Keratinocyte (primary cell): ENCODE results near the gene S100A5. TPM values are rescaled to one million over a fixed set of nuclear protein-coding genes. Genes with fewer than 3 reads are reported as not detected.

ENCODE experiments used
- DNase-seq: peaks from one replicate; pipeline ENCODE4 v3.0.0-alpha.2; 2011; ENCODE audit warnings: low read depth, missing footprints, low spot score
- FAIRE-seq: peaks from 2 replicates; lab custom pipeline; 2011; peaks lifted over from hg19 to GRCh38; lab: Jason Lieb, UNC
- H2AFZ ChIP-seq: 2 replicates; pipeline ENCODE4 v1.6.0; 2012; ENCODE audit warnings: low read length, control low read depth, inconsistent platforms; ENCODE audit not compliant: control insufficient read depth
- H3K27ac ChIP-seq: 2 replicates; pipeline ENCODE4 v1.5.1; 2011; ENCODE audit warnings: low read length; ENCODE audit not compliant: control insufficient read depth, insufficient read depth
- H3K27me3 ChIP-seq: 3 replicates; pipeline ENCODE4 v1.6.0; 2011; ENCODE audit warnings: low read length; ENCODE audit not compliant: control insufficient read depth, insufficient read depth; ENCODE audit errors: extremely low read depth
- H3K36me3 ChIP-seq, 2 experiments: 2 replicates in 1 of 2; 3 replicates in 1 of 2; pipeline ENCODE4 v1.5.1; 2011; ENCODE audit warnings: low read length in 2 of 2, mild to moderate bottlenecking in 1 of 2; ENCODE audit not compliant: control insufficient read depth in 2 of 2, insufficient read depth in 2 of 2; ENCODE audit errors: extremely low read depth in 1 of 2
- H3K4me1 ChIP-seq: 3 replicates; pipeline ENCODE4 v1.5.1; 2011; ENCODE audit warnings: low read length; ENCODE audit not compliant: control insufficient read depth, insufficient read depth; ENCODE audit errors: extremely low read depth
- H3K4me2 ChIP-seq: 3 replicates; pipeline ENCODE4 v1.6.0; 2011; ENCODE audit warnings: low read depth, low read length; ENCODE audit not compliant: control insufficient read depth, insufficient read depth; ENCODE audit errors: extremely low read depth
- H3K4me3 ChIP-seq, 3 experiments: fragments of 200-600 bp in 1 of 3; sonication (generic) in 1 of 3; 2 replicates in 2 of 3; 3 replicates in 1 of 3; pipeline ENCODE4 v1.5.1; 2011 to 2016; ENCODE audit warnings: low read length in 3 of 3, mild to moderate bottlenecking in 3 of 3, control low read depth in 2 of 3, inconsistent platforms in 1 of 3, low read depth in 1 of 3, mixed read lengths in 1 of 3, mixed run types in 1 of 3, moderate library complexity in 1 of 3; ENCODE audit not compliant: control insufficient read depth in 2 of 3, insufficient read depth in 2 of 3; ENCODE audit errors: extremely low read depth in 1 of 3
- H3K79me2 ChIP-seq: 2 replicates; pipeline ENCODE4 v1.6.0; 2012; ENCODE audit warnings: low read length; ENCODE audit not compliant: control insufficient read depth, insufficient read depth
- H3K9ac ChIP-seq: 3 replicates; pipeline ENCODE4 v1.6.0; 2011; ENCODE audit warnings: low read length; ENCODE audit not compliant: control insufficient read depth, insufficient read depth; ENCODE audit errors: extremely low read depth
- H3K9me1 ChIP-seq: 3 replicates; pipeline ENCODE4 v1.6.0; 2011; ENCODE audit warnings: low read length; ENCODE audit not compliant: control insufficient read depth, insufficient read depth; ENCODE audit errors: extremely low read depth
- H3K9me3 ChIP-seq: 2 replicates; pipeline ENCODE4 v1.5.1; 2012; ENCODE audit warnings: low read depth, low read length; ENCODE audit not compliant: control insufficient read depth
- H4K20me1 ChIP-seq: 3 replicates; pipeline ENCODE4 v1.6.0; 2011; ENCODE audit warnings: low read length; ENCODE audit not compliant: control insufficient read depth, insufficient read depth; ENCODE audit errors: extremely low read depth
- CTCF ChIP-seq, 3 experiments: IDR thresholded peaks in 1 of 3; conservative IDR thresholded peaks in 1 of 3; optimal IDR thresholded peaks in 1 of 3; 2 replicates in 2 of 3; 3 replicates in 1 of 3; pipeline versions ENCODE3 to v1.5.1; 2011; ENCODE audit warnings: low read length in 3 of 3, mild to moderate bottlenecking in 3 of 3, moderate library complexity in 2 of 3, control low read depth in 1 of 3, inconsistent platforms in 1 of 3; ENCODE audit not compliant: insufficient read depth in 2 of 3; ENCODE audit errors: extremely low read depth in 1 of 3
- EZH2 ChIP-seq: IDR thresholded peaks from one replicate; pipeline ENCODE4 v1.6.1; 2012; ENCODE audit warnings: inconsistent platforms, mild to moderate bottlenecking, low read length, moderate library complexity
- dilution Hi-C: fragments of 300-500 bp; cut with MboI; formaldehyde crosslinking; loops from one replicate; pipeline ENCODE4 v1.7.0; 2020; ENCODE audit warnings: low sequenced_read_pairs; ENCODE audit not compliant: extremely low pct_ligation_motif_present
- polyA plus RNA-seq, 5 experiments: library from polyadenylated mRNA; depleted of rRNA in 3 of 5; stranded (reverse) in 3 of 5; stranded (forward) in 1 of 5; unstranded in 1 of 5; fragments of >200 nt; gene quantifications; 1 replicate in 1 of 5; 2 replicates in 3 of 5; 3 replicates in 1 of 5; pipeline versions ENCODE4 v1.2.1 to v1.2.3, GENCODE V29; 2011 to 2012; ENCODE audit warnings: missing spikeins in 2 of 5, low read depth in 1 of 5, low replicate concordance in 1 of 5

The S100A5 gene
- polyA plus RNA-seq, 1 donor (not counting 4 experiments of a cell fraction or from before 2014, with no cell fraction given) = 0.20 TPM

GRCh38 chr1:153565529-153566374 is 25.0 kb upstream of the S100A5 start, which contains the start of gene S100A2:
Gene S100A2 (minus strand): TSS chr1:153565844. CDS start chr1:153563877, 1,967 bp downstream.
- FAIRE-seq (peak; percentile 90), DNase-seq (peak; percentile 99)
- Histone ChIP-seq H3K9me1 (no peaks in the 10 kb centered on the region), H3K36me3 (peaks cover 14 to 29% of the 10 kb centered on the region in 2 experiments), H3K27ac (peak within 1 kb of the TSS; percentile 100), H3K27me3 (no peaks in the 10 kb centered on the region), H4K20me1 (peaks cover 21% of the 10 kb centered on the region), H3K4me2 (peak within 1 kb of the TSS; percentile 97), H3K9me3 (no peaks in the 10 kb centered on the region), H3K4me3 (peak within 1 kb of the TSS; percentile 61 to 99 (median 86)), H3K79me2 (peaks cover 21% of the 10 kb centered on the region), H3K4me1 (peaks cover 29% of the 10 kb centered on the region), H3K9ac (peak within 1 kb of the TSS; percentile 99), H2AFZ (no peak within 1 kb of the TSS)
- TF ChIP-seq CTCF (optimal IDR thresholded peaks at IDR 0.05 in 1 of 3, IDR thresholded peaks at IDR 0.05 in 1 of 3, conservative IDR thresholded peaks at IDR 0.05 in 1 of 3; ENCODE audit: extremely low read depth in 1 of 3, insufficient read depth in 2 of 3, low read length in 3 of 3) (no peak), EZH2 (no peak)
- dilution Hi-C loops = no loop called here

- FAIRE-seq (no peak), DNase-seq (no peak)
- no peaks in the 10 kb centered on the region for H3K27me3 ChIP-seq
- H4K20me1 ChIP-seq = peaks cover 21% of the 10 kb centered on the region
- dilution Hi-C loops = no loop called here
- H3K9me1 ChIP-seq = no peaks in the 10 kb centered on the region
- H3K27ac ChIP-seq = peak overlapping the region; percentile 100
- H2AFZ ChIP-seq = no peak overlapping the region
- H3K9ac ChIP-seq = peak overlapping the region; percentile 99
- TF ChIP-seq EZH2 (no peak), CTCF (optimal IDR thresholded peaks at IDR 0.05 in 1 of 3, IDR thresholded peaks at IDR 0.05 in 1 of 3, conservative IDR thresholded peaks at IDR 0.05 in 1 of 3; ENCODE audit: extremely low read depth in 1 of 3, insufficient read depth in 2 of 3, low read length in 3 of 3) (no peak)
- H3K9me3 ChIP-seq = no peaks in the 10 kb centered on the region
- H3K36me3 ChIP-seq = peaks cover 15 to 29% of the 10 kb centered on the region in 2 experiments
- H3K4me1 ChIP-seq = peaks cover 26% of the 10 kb centered on the region
- H3K79me2 ChIP-seq = peaks cover 21% of the 10 kb centered on the region
- H3K4me2 ChIP-seq = peak overlapping the region; percentile 97
- H3K4me3 ChIP-seq = peak overlapping the region; percentile 61 to 99 (median 86)
Observed at GRCh38 chr1:153563991-153564390, 23.3 kb upstream of the S100A5 start.
